ENCODE measurements around the gene KCNN1.

- no peak for TF ChIP-seq CTCF (conservative IDR thresholded peaks at IDR 0.05; ENCODE audit: low read length)
- no peak for TF ChIP-seq EZH2phosphoT487 (IDR thresholded peaks at IDR 0.05; ENCODE audit: borderline replicate concordance)
Measured at GRCh38 chr19:18000480-18000914, 33.6 kb downstream of the KCNN1 start.

Data from Loucy (cell line).